Upper lobe of right lung (tissue), 1 donor: ENCODE results near the gene ALK. TPM values are rescaled to one million over a fixed set of nuclear protein-coding genes. Genes with fewer than 3 reads are reported as not detected.

Source experiments
- ATAC-seq: fragments of 200-7000 bp; cut with Tn5 transposase; one replicate; pipeline ENCODE4 v1.9.1; 2020; ENCODE audit warnings: mild to moderate bottlenecking, moderate library complexity
- DNase-seq: peaks from one replicate; pipeline ENCODE4 v3.0.0-alpha.2; 2020
- H3K27ac ChIP-seq: fragments of 200-600 bp; one replicate; pipeline ENCODE4 v1.8.0; 2022
- H3K27me3 ChIP-seq: fragments of 200-600 bp; one replicate; pipeline ENCODE4 v1.8.0; 2022; ENCODE audit warnings: mild to moderate bottlenecking
- H3K36me3 ChIP-seq: fragments of 200-600 bp; one replicate; pipeline ENCODE4 v1.8.0; 2022
- H3K4me1 ChIP-seq: fragments of 200-600 bp; one replicate; pipeline ENCODE4 v1.8.0; 2022
- H3K4me3 ChIP-seq: fragments of 200-600 bp; one replicate; pipeline ENCODE4 v1.8.0; 2022; ENCODE audit warnings: mild to moderate bottlenecking
- H3K9me3 ChIP-seq: fragments of 200-600 bp; one replicate; pipeline ENCODE4 v1.8.0; 2022
- intact Hi-C: fragments of 100-400 bp; cut with DNase I; formaldehyde crosslinking; loops from one replicate; pipeline ENCODE4 v1.11.0; 2022
- total RNA-seq: library from RNA; stranded (reverse); fragmentation: NEBNext Ultra II Directional; extraction: Animal tissue kit (Norgen Biotek cat#: 25700); gene quantifications from one replicate; pipeline ENCODE4 v1.2.1, GENCODE V29; 2021
- TF ChIP-seq, protein P1 (sequence below): fragments of 200-600 bp; IDR thresholded peaks from one replicate; pipeline ENCODE4 v1.8.0; 2022; ENCODE audit warnings: antibody characterized with exemption
- donor health status: DM: no; HTN: yes; CAD: no; lungs with severe emphysema.

The ALK gene
- total RNA-seq, 1 donor from 2014 or later: not detected

DNA sequence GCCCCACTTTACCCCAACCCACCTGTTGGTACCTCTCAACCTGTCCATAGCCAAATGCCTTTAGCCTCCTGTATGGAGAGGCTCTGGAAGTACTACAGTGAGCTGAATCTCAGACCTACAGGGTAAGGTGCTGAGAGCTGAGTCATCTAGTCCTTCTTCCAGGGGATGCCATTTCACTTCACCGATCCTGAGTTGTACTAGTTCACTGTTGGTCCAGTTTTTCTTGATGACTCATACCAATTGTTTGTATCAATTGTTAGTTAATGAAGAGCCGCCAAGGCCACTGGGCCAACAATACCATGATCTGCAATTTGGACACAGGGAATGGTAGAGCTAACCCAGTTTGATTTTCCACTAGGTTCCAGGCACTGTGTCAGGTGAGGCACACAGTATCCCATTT is 549.2 kb downstream of the ALK start:
- H3K36me3 ChIP-seq: no peaks in the 10 kb centered on the region
- H3K27me3 ChIP-seq: no peaks in the 10 kb centered on the region

DNA sequence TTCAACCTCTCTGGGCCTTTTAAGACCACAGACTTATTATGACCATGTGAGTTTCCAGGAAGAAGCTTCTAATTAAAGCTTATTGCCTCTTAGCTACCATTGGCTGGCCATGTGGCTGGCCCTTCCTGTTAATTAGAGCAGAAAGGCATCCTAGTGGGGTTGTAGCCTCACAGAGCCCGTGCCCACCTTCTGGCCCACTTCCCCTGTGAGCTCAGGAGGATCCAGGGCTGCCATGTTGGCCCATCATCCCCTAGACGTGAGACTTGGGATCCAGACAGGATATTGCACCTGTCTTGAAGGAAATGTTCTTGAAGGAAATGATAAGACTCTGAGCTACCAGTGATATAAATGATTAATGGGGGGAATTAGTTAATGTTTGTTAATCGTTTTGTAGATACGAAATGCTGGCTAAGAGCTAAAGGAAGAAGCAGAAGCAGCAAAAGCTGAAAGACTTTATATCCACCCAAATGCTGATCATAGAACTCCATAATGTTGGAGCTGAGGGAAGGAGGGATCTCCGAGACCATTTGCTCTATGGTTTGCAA is 550.7 kb downstream of the ALK start:
- Histone ChIP-seq H3K36me3 (no peaks in the 10 kb centered on the region), H3K9me3 (no peaks in the 10 kb centered on the region), H3K4me3 (no peak overlapping the region), H3K27me3 (no peaks in the 10 kb centered on the region), H3K27ac (no peak overlapping the region), H3K4me1 (no peaks in the 10 kb centered on the region)
- DNase-seq: no peak
- TF ChIP-seq, protein P1, sequence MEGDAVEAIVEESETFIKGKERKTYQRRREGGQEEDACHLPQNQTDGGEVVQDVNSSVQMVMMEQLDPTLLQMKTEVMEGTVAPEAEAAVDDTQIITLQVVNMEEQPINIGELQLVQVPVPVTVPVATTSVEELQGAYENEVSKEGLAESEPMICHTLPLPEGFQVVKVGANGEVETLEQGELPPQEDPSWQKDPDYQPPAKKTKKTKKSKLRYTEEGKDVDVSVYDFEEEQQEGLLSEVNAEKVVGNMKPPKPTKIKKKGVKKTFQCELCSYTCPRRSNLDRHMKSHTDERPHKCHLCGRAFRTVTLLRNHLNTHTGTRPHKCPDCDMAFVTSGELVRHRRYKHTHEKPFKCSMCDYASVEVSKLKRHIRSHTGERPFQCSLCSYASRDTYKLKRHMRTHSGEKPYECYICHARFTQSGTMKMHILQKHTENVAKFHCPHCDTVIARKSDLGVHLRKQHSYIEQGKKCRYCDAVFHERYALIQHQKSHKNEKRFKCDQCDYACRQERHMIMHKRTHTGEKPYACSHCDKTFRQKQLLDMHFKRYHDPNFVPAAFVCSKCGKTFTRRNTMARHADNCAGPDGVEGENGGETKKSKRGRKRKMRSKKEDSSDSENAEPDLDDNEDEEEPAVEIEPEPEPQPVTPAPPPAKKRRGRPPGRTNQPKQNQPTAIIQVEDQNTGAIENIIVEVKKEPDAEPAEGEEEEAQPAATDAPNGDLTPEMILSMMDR: no peak
- intact Hi-C loops: no loop called here
- ATAC-seq: no peak

More for the DNA sequence above, 549.2 kb downstream of the ALK start:
- TF ChIP-seq, protein P1: no peak
- no peaks in the 10 kb centered on the region for H3K9me3 ChIP-seq
- ATAC-seq: no peak
- no peak overlapping the region for H3K27ac ChIP-seq
- no peak overlapping the region for H3K4me3 ChIP-seq
- intact Hi-C loops: no loop called here
- DNase-seq: no peak
- no peaks in the 10 kb centered on the region for H3K4me1 ChIP-seq

DNA sequence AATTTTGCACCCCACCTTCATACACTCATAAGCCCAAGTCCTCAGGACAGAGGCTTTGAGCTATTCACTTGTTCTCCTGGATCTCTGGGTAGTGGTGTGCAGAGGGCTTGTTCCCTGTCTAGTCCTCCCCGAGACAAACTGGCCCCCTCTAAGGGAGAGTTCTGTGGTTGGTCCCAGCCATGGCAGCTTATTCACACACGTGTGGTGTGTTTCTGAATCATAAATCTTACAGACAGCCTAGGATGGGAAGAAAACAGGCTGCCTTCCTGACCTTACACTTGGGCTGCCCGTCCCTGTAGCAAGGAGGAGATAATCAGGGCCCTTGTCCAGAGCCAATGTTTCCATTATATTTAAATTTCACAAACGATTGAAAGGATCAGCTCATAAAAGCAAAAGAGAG is 551.2 kb downstream of the ALK start:
- no peaks in the 10 kb centered on the region for H3K27me3 ChIP-seq
- no peaks in the 10 kb centered on the region for H3K9me3 ChIP-seq
- no peaks in the 10 kb centered on the region for H3K4me1 ChIP-seq
- DNase-seq: no peak
- H3K4me3 ChIP-seq: no peak overlapping the region
- intact Hi-C loops: no loop called here
- H3K27ac ChIP-seq: no peak overlapping the region
- no peaks in the 10 kb centered on the region for H3K36me3 ChIP-seq
- TF ChIP-seq, protein P1: no peak
- ATAC-seq: no peak

DNA sequence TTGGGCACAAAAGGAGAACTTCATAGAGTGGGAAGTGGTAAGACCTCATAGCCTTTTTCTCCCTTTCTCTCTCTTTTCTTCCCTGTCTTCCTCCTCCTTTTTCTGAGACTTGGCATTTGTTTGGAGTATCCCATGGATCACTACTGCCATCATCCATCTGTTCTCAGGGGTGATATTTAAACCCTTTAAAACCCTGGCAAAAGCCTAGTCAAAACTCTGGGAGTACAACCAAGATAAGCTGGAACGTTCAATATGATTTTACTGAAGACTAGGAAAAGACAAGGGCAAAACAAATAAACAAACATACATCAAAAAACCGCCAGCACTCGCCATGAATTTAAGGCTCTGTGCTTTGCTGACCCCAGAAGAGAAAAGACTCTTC is 552.7 kb downstream of the ALK start:
- no peak overlapping the region for H3K4me3 ChIP-seq
- ATAC-seq: no peak
- intact Hi-C loops: no loop called here
- H3K27ac ChIP-seq: no peak overlapping the region
- DNase-seq: no peak
- no peaks in the 10 kb centered on the region for H3K9me3 ChIP-seq
- no peaks in the 10 kb centered on the region for H3K36me3 ChIP-seq
- no peaks in the 10 kb centered on the region for H3K27me3 ChIP-seq
- TF ChIP-seq, protein P1: no peak
- no peaks in the 10 kb centered on the region for H3K4me1 ChIP-seq

DNA sequence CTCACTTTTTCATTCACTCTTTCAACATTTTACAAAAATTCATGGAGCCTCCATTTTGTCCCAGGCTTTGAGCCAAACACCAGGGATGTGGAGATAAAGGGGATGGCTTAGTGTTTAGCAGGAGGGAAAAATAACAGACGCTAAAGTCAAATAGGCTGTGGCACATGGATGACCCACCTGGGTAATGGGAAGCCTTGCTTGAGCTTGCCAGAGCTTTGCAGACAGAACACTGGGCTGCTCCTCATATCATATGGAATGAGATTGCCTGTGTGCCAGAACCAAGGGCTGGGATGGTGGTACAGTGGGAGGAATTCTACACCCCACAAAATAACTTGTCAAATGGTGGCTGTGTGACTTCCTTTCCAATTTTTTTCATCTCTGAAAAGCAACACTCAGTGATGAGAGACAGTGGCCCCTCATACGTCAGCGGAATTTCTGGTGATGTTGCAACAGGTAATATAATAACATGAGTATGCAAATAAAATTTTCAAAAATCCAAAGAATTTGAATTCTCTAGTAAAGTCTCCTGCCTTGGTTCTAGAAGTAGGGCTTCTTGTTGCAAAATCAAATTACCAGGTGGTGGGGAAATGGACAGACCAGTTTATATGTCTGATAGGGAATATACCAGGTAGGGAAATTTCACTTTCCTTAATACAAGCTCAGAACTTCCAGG is 553.3 kb downstream of the ALK start:
- Histone ChIP-seq H3K4me3 (no peak overlapping the region), H3K27me3 (no peaks in the 10 kb centered on the region), H3K27ac (no peak overlapping the region), H3K9me3 (no peaks in the 10 kb centered on the region), H3K4me1 (no peaks in the 10 kb centered on the region), H3K36me3 (no peaks in the 10 kb centered on the region)
- no peak for DNase-seq
- TF ChIP-seq, protein P1: no peak
- no peak for ATAC-seq
- intact Hi-C loops: no loop called here

DNA sequence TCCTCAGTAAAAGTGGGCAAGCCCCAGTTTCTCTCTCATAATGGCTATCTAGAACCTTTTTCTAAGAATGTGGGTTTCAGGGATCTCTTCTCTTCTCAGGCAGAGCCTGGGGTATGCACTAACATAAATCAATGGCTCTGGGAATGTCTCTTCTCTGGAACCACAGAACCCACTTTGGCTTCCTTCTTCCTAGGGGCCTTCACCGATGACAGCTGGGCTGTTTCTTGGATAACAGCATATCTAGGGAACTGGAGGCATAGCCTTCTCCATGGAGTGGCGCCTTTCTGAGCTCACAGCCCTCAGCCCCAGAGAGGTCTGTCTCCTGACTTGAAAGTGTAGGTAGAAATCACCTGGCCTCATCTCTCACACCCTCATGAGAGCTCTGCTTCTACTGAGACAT is 558.3 kb downstream of the ALK start:
- Histone ChIP-seq H3K4me1 (no peaks in the 10 kb centered on the region), H3K36me3 (no peaks in the 10 kb centered on the region), H3K27ac (no peak overlapping the region), H3K4me3 (no peak overlapping the region), H3K27me3 (no peaks in the 10 kb centered on the region), H3K9me3 (no peaks in the 10 kb centered on the region)
- DNase-seq (no peak), ATAC-seq (no peak)
- TF ChIP-seq, protein P1: no peak
- intact Hi-C loops: no loop called here
